Bronchial epithelial cell (primary cell): Measurements from ENCODE around the gene FZD7. TPM values are rescaled to one million over a fixed set of nuclear protein-coding genes. Genes with fewer than 3 reads are reported as not detected.

Source experiments
- DNase-seq: peaks from one replicate; pipeline ENCODE4 v3.0.0-alpha.2; 2010; ENCODE audit warnings: low read depth
- FAIRE-seq: peaks from 2 replicates; lab custom pipeline; 2011; peaks lifted over from hg19 to GRCh38; lab: Jason Lieb, UNC
- H3K27me3 ChIP-seq: 2 replicates; pipeline ENCODE4 v1.5.1; 2011; ENCODE audit warnings: low read length; ENCODE audit not compliant: control insufficient read depth, insufficient read depth
- H3K36me3 ChIP-seq: 2 replicates; pipeline ENCODE4 v1.5.1; 2011; ENCODE audit warnings: low read length; ENCODE audit not compliant: control insufficient read depth, insufficient read depth
- H3K4me3 ChIP-seq: 2 replicates; pipeline ENCODE4 v1.5.1; 2011; ENCODE audit warnings: mild to moderate bottlenecking, low read depth, low read length, control low read depth
- CTCF ChIP-seq: IDR thresholded peaks from 2 replicates; pipeline ENCODE4 v1.5.1; 2011; ENCODE audit warnings: mild to moderate bottlenecking, moderate library complexity, low read length, control low read depth, inconsistent platforms; ENCODE audit not compliant: insufficient read depth, severe bottlenecking
- total RNA-seq: library from RNA; depleted of rRNA; stranded (reverse); fragments of >200 nt; gene quantifications from 2 replicates; pipeline ENCODE4 v1.2.1, GENCODE V29; 2014

The FZD7 gene
- total RNA-seq, 1 donor from 2014 or later = 1.8 TPM

GRCh38 chr2:202034249-202035088 is 814 bp downstream of the FZD7 start:
- H3K4me3 ChIP-seq = peak overlapping the region; percentile 54
- DNase-seq = peak; percentile 15
- H3K36me3 ChIP-seq = no peaks in the 10 kb centered on the region
- peaks cover 17% of the 10 kb centered on the region for H3K27me3 ChIP-seq
- FAIRE-seq = no peak
- no peak for TF ChIP-seq CTCF

GRCh38 chr2:202035089-202035940 is 1.7 kb downstream of the FZD7 start:
- DNase-seq (no peak), FAIRE-seq (no peak)
- no peaks in the 10 kb centered on the region for H3K36me3 ChIP-seq
- peaks cover 17% of the 10 kb centered on the region for H3K27me3 ChIP-seq
- H3K4me3 ChIP-seq = peak overlapping the region; percentile 54
- TF ChIP-seq CTCF = peak; percentile 27

GRCh38 chr2:202035941-202036372 is 2.3 kb downstream of the FZD7 start:
- no peaks in the 10 kb centered on the region for H3K36me3 ChIP-seq
- DNase-seq (no peak), FAIRE-seq (no peak)
- no peak overlapping the region for H3K4me3 ChIP-seq
- TF ChIP-seq CTCF = no peak
- H3K27me3 ChIP-seq = peaks cover 17% of the 10 kb centered on the region

- H3K36me3 ChIP-seq = no peaks in the 10 kb centered on the region
- H3K4me3 ChIP-seq = no peak overlapping the region
- DNase-seq (no peak), FAIRE-seq (no peak)
- H3K27me3 ChIP-seq = peaks cover 17% of the 10 kb centered on the region
- TF ChIP-seq CTCF = no peak
These were observed 3.0 kb downstream of the FZD7 start for GRCh38 chr2:202036601-202037037.

- Histone ChIP-seq H3K4me3 (no peak overlapping the region), H3K27me3 (peaks cover 15% of the 10 kb centered on the region), H3K36me3 (no peaks in the 10 kb centered on the region)
- no peak for TF ChIP-seq CTCF
- DNase-seq (no peak), FAIRE-seq (no peak)
These were observed 3.4 kb downstream of the FZD7 start for GRCh38 chr2:202037086-202037485.
